Stimulated activated CD8-positive, alpha-beta memory T cell treated with anti-CD3 and anti-CD28 coated beads, Interleukin-7, amount 100 ng/mL, for 48 hours (primary cell): Measurements from ENCODE around the gene LHPP.

Experiments used
- DNase-seq, 2 donors: peaks; one replicate each; pipeline ENCODE4 v3.0.0-alpha.2; 2020; ENCODE audit warnings: low read depth in 1 of 2; ENCODE audit errors: extremely low read depth in 1 of 2

Gene LHPP

GRCh38 chr10:124652200-124652599, 190.6 kb downstream of the LHPP start:
- no peak for DNase-seq

GRCh38 chr10:124652701-124653100, 191.1 kb downstream of the LHPP start:
- DNase-seq: no peak

GRCh38 chr10:124653311-124653710, 191.7 kb downstream of the LHPP start:
- DNase-seq: no peak

- DNase-seq: no peak
Observed at GRCh38 chr10:124653811-124654651, 192.4 kb downstream of the LHPP start.

GRCh38 chr10:124654686-124655085, 193.1 kb downstream of the LHPP start:
- no peak for DNase-seq

DNA sequence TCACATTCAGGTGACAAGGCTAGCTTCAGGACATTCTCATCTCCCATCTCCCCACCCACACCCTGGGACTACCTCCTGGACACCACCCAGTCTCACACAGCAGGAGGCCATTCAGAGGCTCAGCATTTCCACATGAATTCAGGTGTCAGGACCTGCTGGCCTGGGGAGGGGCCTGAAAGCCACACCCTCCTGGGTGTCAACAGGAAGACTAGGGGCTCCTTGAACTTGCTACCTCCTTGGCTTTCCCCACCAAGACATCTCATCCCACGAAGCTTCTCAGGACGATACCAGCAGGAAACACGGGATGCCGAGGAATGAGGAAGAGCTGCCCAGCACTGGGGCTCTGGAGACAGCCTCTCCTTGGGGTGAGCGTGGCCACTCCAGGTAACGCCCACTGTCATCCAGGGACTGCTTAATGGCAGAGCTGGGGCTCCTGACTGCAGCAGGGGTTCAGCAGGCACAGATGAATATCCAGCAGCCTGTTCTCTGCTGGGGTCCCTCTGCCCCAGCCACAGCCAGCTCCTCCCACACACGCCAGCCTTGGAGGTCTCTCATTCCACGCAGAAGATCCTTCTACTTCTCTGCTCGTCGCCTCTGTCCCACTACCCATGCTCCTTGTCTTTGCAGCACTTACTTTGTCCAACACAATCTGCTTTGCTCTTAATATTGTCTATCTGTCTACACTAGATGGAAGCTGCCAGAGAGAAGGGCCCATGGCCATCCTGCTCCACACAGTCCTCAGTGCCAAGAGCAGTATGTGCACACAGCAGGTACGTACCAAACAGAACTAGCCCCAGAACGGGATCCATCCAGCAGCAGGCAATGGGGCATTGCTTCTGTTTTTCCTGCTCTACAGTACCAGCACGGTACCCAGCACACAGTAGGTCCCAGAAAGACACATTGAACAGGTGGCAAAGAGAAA, 193.8 kb downstream of the LHPP start:
- no peak for DNase-seq

- DNase-seq: no peak
Observed at GRCh38 chr10:124656113-124656490, 194.5 kb downstream of the LHPP start.

GRCh38 chr10:124656541-124656940, 194.9 kb downstream of the LHPP start:
- no peak for DNase-seq

GRCh38 chr10:124657806-124658205, 196.2 kb downstream of the LHPP start:
- no peak for DNase-seq

DNA sequence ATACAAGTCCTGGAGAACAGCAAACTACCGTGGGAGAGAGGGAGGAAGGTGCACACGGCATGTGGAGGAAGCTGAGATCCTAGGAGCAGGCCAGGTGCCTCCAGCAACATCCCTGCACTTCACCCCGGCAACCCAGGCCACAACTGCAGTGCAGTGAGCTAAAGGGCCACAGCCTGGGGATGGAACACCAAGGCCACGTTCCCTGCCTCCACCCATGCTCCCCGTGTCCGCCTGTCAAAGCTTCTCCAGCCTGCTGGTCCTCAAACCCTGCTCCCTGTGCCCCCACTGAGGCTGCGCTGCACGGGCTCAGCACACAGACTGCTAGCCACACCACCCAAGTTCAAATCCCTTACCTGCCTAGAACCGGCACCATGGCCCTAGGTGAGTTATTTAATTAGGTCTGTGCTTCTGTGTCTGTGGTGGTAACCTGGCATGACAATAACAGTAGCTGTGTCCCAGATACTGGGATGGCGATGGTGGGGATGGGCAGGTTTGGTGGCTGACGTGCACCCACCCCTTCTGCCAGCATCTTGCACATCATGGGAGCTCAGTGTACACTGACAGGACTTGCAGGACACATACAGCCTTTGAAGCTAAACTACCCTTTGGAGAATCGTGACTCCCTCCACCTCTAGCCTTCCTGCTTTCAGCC, 197.1 kb downstream of the LHPP start:
- no peak for DNase-seq

GRCh38 chr10:124659380-124659779, 197.8 kb downstream of the LHPP start:
- no peak for DNase-seq

DNA sequence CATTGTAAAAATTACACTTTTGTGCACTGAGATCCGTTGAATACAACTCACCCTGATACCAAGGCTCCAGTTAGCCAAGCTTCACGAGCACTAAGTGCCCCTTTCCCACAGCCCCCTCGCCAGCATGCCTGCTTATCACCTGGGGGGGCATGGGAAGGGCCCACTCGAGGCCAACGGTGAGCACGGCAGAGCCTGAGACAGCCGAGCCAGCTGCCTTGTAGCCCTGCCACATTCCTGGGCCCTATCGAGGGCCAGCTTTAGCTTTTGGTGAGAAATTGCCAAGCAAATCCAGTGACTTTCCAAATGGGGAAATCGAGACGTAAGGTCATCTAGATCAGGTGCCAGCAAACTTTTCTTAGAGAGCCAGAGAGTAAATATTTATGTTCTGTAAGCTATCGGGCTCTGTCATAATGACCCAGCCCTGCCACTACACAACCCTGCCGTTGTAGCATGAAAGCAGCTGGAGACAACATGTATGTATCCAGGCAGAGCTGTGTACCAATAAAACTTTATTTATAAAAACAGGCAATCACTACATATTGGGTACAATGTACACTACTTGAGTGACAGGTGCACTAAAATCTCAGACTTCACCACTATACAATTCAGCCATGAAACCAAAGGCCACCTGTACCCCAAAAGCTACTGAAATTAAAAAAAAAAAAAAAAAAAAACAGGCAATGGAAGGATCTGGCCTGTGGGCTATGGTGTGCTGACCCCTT, 198.9 kb downstream of the LHPP start:
- DNase-seq: no peak

- no peak for DNase-seq
Observed at GRCh38 chr10:124661660-124662180, 200.1 kb downstream of the LHPP start.

- no peak for DNase-seq
Observed at GRCh38 chr10:124663228-124663627, 201.6 kb downstream of the LHPP start.
